GM19455 (cell line): ENCODE results near the gene PMM1.
"Not testable (repeated sequence)": the region's sequence is repeated elsewhere in the genome, so short reads cannot be mapped to it uniquely, and the experiment has no call there.

Experiments used
- ATAC-seq: cut with Tn5 transposase; IDR thresholded peaks from one replicate; pipeline ENCODE4 v1.9.1; 2021; ENCODE audit not compliant: unreplicated experiment

PMM1 gene

GRCh38 chr22:41589391-41590241 is at the start of gene PMM1:
Gene PMM1, minus strand, starts transcription at chr22:41589840. Its CDS starts 35 bp downstream, at chr22:41589805.
- ATAC-seq: peak; percentile 90

- ATAC-seq: no peak
Observed at GRCh38 chr22:41638748-41639147, 49.1 kb upstream of the PMM1 start.

GRCh38 chr22:41638124-41638523 is 48.5 kb upstream of the PMM1 start:
- ATAC-seq: no peak

GRCh38 chr22:41637623-41638022 is 48.0 kb upstream of the PMM1 start:
- not testable (repeated sequence) for ATAC-seq

GRCh38 chr22:41636467-41636866 is 46.8 kb upstream of the PMM1 start:
- no peak for ATAC-seq

- not testable (repeated sequence) for ATAC-seq
Observed at GRCh38 chr22:41634610-41635009, 45.0 kb upstream of the PMM1 start.

GRCh38 chr22:41631615-41632014 is 42.0 kb upstream of the PMM1 start:
- not testable (repeated sequence) for ATAC-seq

GRCh38 chr22:41631115-41631514 is 41.5 kb upstream of the PMM1 start:
- ATAC-seq: not testable (repeated sequence)

GRCh38 chr22:41625577-41625976 is 35.9 kb upstream of the PMM1 start:
- no peak for ATAC-seq

GRCh38 chr22:41621911-41622179 is 32.2 kb upstream of the PMM1 start:
- ATAC-seq: no peak

- ATAC-seq: peak; percentile 73
Observed at GRCh38 chr22:41621099-41621910, 31.7 kb upstream of the PMM1 start, which contains the start of gene XRCC6. Gene XRCC6, plus strand, starts transcription at chr22:41621295. Its CDS starts 710 bp downstream, at chr22:41622005.

GRCh38 chr22:41620589-41621098 is 31.0 kb upstream of the PMM1 start, which contains the start of gene DESI1:
Gene DESI1, minus strand, starts transcription at chr22:41621043. Its CDS starts 204 bp downstream, at chr22:41620839.
- peak; percentile 59 for ATAC-seq

GRCh38 chr22:41619979-41620588 is 30.4 kb upstream of the PMM1 start:
- peak; percentile 12 for ATAC-seq

- ATAC-seq: no peak
Observed at GRCh38 chr22:41613456-41613855, 23.8 kb upstream of the PMM1 start.

- ATAC-seq: no peak
Observed at GRCh38 chr22:41612603-41613306, 23.1 kb upstream of the PMM1 start.

GRCh38 chr22:41608386-41608785 is 18.7 kb upstream of the PMM1 start:
- ATAC-seq: no peak

- ATAC-seq: no peak
Observed at GRCh38 chr22:41603873-41604332, 14.3 kb upstream of the PMM1 start.

- no peak for ATAC-seq
Observed at GRCh38 chr22:41600976-41601375, 11.3 kb upstream of the PMM1 start.

- ATAC-seq: no peak
Observed at GRCh38 chr22:41598891-41599635, 9.4 kb upstream of the PMM1 start.

GRCh38 chr22:41598081-41598480 is 8.4 kb upstream of the PMM1 start:
- ATAC-seq: no peak
